ENCODE measurements around the gene LGALS8.

LGALS8 gene

GRCh38 chr1:236508593-236509027 is 15.2 kb upstream of the LGALS8 start:
- DNase-seq (ENCODE audit: low spot score) (no peak), ATAC-seq (ENCODE audit: low read depth) (no peak)
- no peaks in the 10 kb centered on the region for H3K36me3 ChIP-seq (ENCODE audit: low read depth)
- no peaks in the 10 kb centered on the region for H3K9me3 ChIP-seq (ENCODE audit: severe bottlenecking)
- no peak for TF ChIP-seq CTCF (IDR thresholded peaks at IDR 0.05; ENCODE audit: poor library complexity, severe bottlenecking)
- H3K27ac ChIP-seq (ENCODE audit: poor library complexity, severe bottlenecking): no peak overlapping the region
- no peak overlapping the region for H3K4me3 ChIP-seq (ENCODE audit: severe bottlenecking)
- no peaks in the 10 kb centered on the region for H3K4me1 ChIP-seq (ENCODE audit: insufficient read depth, poor library complexity, severe bottlenecking)
- H3K27me3 ChIP-seq (ENCODE audit: insufficient read depth, poor library complexity, severe bottlenecking): no peaks in the 10 kb centered on the region

GRCh38 chr1:236509203-236509602 is 14.6 kb upstream of the LGALS8 start:
- no peaks in the 10 kb centered on the region for H3K27me3 ChIP-seq (ENCODE audit: insufficient read depth, poor library complexity, severe bottlenecking)
- DNase-seq (ENCODE audit: low spot score): no peak
- ATAC-seq (ENCODE audit: low read depth): no peak
- no peak overlapping the region for H3K27ac ChIP-seq (ENCODE audit: poor library complexity, severe bottlenecking)
- H3K4me1 ChIP-seq (ENCODE audit: insufficient read depth, poor library complexity, severe bottlenecking): no peaks in the 10 kb centered on the region
- H3K4me3 ChIP-seq (ENCODE audit: severe bottlenecking): no peak overlapping the region
- H3K36me3 ChIP-seq (ENCODE audit: low read depth): no peaks in the 10 kb centered on the region
- TF ChIP-seq CTCF (IDR thresholded peaks at IDR 0.05; ENCODE audit: poor library complexity, severe bottlenecking): no peak
- H3K9me3 ChIP-seq (ENCODE audit: severe bottlenecking): no peaks in the 10 kb centered on the region

- TF ChIP-seq CTCF (IDR thresholded peaks at IDR 0.05; ENCODE audit: poor library complexity, severe bottlenecking): no peak
- ATAC-seq (ENCODE audit: low read depth) (no peak), DNase-seq (ENCODE audit: low spot score) (no peak)
- H3K27me3 ChIP-seq (ENCODE audit: insufficient read depth, poor library complexity, severe bottlenecking): no peaks in the 10 kb centered on the region
- H3K36me3 ChIP-seq (ENCODE audit: low read depth): no peaks in the 10 kb centered on the region
- no peaks in the 10 kb centered on the region for H3K9me3 ChIP-seq (ENCODE audit: severe bottlenecking)
- no peaks in the 10 kb centered on the region for H3K4me1 ChIP-seq (ENCODE audit: insufficient read depth, poor library complexity, severe bottlenecking)
- no peak overlapping the region for H3K27ac ChIP-seq (ENCODE audit: poor library complexity, severe bottlenecking)
- H3K4me3 ChIP-seq (ENCODE audit: severe bottlenecking): no peak overlapping the region
These were observed 14.0 kb upstream of the LGALS8 start for GRCh38 chr1:236509647-236510401.

- TF ChIP-seq CTCF (IDR thresholded peaks at IDR 0.05; ENCODE audit: poor library complexity, severe bottlenecking): no peak
- Histone ChIP-seq H3K9me3 (ENCODE audit: severe bottlenecking) (no peaks in the 10 kb centered on the region), H3K36me3 (ENCODE audit: low read depth) (no peaks in the 10 kb centered on the region), H3K4me3 (ENCODE audit: severe bottlenecking) (no peak overlapping the region), H3K27me3 (ENCODE audit: insufficient read depth, poor library complexity, severe bottlenecking) (no peaks in the 10 kb centered on the region), H3K4me1 (ENCODE audit: insufficient read depth, poor library complexity, severe bottlenecking) (peaks cover 5% of the 10 kb centered on the region), H3K27ac (ENCODE audit: poor library complexity, severe bottlenecking) (no peak overlapping the region)
- DNase-seq (ENCODE audit: low spot score) (no peak), ATAC-seq (ENCODE audit: low read depth) (no peak)
These were observed 11.9 kb upstream of the LGALS8 start for GRCh38 chr1:236511735-236512418.

All from RWPE2 (cell line).